ENCODE measurements around the gene GPR139. TPM values are rescaled to one million over a fixed set of nuclear protein-coding genes. Genes with fewer than 3 reads are reported as not detected.

The GPR139 gene
- total RNA-seq, 1 donor from 2014 or later, result not detected

DNA sequence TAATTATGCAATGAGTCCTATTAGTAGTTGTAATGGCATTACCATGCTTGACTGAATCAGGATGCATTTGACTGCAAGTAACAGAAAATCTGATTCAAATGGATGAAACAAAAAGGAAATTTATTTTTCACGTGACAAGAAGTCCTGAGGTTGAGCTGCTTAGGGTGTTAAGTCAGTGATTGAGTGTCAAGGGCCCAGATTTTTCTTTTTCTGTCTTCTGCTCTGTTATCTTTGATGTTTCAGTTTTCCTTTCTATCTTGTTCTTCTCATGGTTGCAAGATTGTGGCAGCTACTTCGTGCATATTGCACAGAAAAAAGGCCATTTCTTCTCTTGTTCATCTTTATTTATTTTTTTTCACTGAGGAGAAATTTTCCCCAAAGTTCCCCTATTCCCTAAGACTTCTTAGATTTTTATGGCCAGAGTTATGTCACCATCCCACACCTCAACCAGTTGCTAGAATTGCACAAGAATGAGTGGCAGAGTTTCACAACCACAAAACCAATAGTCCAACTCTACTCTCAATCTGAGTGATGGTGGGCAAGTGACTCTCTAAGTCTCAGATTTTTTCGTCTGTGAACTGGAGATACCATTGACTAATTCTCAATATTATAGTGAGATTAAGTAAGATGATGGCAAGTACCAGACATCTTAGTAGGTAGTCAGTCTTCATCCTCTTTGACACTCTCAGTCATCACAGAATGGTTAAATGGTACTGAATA lies 15.7 kb upstream of the GPR139 start:
- H3K4me3 ChIP-seq, result no peak overlapping the region
- no peaks in the 10 kb centered on the region for H3K36me3 ChIP-seq
- DNase-seq (ENCODE audit: extremely low spot score in 2 of 2), result no peak
- no peaks in the 10 kb centered on the region for H3K27me3 ChIP-seq
- intact Hi-C loops (cut with DNase I), result no loop called here
- TF ChIP-seq POLR2A (IDR thresholded peaks at IDR 0.05), result no peak
- TF ChIP-seq, protein P1, sequence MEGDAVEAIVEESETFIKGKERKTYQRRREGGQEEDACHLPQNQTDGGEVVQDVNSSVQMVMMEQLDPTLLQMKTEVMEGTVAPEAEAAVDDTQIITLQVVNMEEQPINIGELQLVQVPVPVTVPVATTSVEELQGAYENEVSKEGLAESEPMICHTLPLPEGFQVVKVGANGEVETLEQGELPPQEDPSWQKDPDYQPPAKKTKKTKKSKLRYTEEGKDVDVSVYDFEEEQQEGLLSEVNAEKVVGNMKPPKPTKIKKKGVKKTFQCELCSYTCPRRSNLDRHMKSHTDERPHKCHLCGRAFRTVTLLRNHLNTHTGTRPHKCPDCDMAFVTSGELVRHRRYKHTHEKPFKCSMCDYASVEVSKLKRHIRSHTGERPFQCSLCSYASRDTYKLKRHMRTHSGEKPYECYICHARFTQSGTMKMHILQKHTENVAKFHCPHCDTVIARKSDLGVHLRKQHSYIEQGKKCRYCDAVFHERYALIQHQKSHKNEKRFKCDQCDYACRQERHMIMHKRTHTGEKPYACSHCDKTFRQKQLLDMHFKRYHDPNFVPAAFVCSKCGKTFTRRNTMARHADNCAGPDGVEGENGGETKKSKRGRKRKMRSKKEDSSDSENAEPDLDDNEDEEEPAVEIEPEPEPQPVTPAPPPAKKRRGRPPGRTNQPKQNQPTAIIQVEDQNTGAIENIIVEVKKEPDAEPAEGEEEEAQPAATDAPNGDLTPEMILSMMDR (IDR thresholded peaks at IDR 0.05), result no peak
- no peak for TF ChIP-seq POLR2AphosphoS5 (IDR thresholded peaks at IDR 0.05; ENCODE audit: insufficient read depth in 1 of 2, low read depth in 1 of 2)
- H3K27ac ChIP-seq, result no peak overlapping the region
- no peaks in the 10 kb centered on the region for H3K4me1 ChIP-seq
- no peaks in the 10 kb centered on the region for H3K9me3 ChIP-seq

DNA sequence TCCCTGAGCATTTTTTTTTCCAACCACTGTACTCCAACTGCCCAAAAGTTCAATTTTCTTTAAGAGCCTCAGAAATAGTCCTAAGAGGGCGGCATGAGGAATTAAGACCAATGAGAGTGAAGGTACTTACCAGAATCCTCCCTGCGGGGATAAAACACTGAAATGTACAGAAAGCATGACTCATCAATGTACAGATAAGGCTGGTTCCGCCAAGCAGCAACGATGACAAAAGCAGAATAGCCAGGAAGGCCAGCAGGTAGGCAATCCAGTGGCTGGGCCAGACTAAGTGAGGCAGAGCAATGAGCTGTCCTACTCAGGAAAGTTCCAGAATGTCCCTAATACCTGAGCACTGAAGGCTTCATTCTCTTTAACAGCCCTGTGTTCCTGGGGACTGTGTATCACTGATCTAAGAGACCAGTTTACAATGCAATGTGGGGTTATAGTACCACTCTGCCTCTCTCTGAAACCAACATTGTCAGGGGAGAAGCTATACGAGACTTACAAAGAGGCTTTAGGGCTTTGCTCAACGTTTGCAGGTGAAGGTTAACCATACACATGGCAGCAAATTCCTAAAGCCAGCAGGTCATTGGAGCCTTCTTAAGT lies 11.0 kb upstream of the GPR139 start:
- Histone ChIP-seq H3K4me3 (no peak overlapping the region), H3K9me3 (no peaks in the 10 kb centered on the region), H3K27ac (no peak overlapping the region), H3K4me1 (no peaks in the 10 kb centered on the region), H3K36me3 (no peaks in the 10 kb centered on the region), H3K27me3 (no peaks in the 10 kb centered on the region)
- intact Hi-C loops (cut with DNase I), result no loop called here
- no peak for TF ChIP-seq POLR2A (IDR thresholded peaks at IDR 0.05)
- TF ChIP-seq POLR2AphosphoS5 (IDR thresholded peaks at IDR 0.05; ENCODE audit: insufficient read depth in 1 of 2, low read depth in 1 of 2), result no peak
- TF ChIP-seq, protein P1 (IDR thresholded peaks at IDR 0.05), result no peak
- DNase-seq (ENCODE audit: extremely low spot score in 2 of 2), result no peak

DNA sequence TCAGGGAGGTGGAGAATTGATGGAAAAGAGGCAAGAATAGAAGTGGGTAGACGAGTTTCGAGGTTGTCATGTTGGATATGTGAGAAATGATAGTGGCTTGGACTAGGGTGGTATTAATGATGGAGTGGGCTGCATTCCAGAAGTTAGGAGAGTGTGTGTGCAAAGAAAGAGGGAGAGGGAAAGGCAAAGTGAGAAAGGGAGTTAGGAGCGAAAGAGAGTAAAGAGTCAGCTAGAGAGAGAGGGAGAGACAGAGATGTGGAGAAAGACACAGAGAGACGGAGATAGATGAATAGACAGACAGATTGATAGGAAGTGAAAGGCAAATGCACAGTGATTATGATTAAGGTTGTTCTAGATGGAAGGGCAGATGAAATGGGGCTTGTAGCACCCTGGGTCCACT lies 5.4 kb upstream of the GPR139 start:
- DNase-seq (ENCODE audit: extremely low spot score in 2 of 2), result no peak
- no peak overlapping the region for H3K4me3 ChIP-seq
- no peak for TF ChIP-seq POLR2AphosphoS5 (IDR thresholded peaks at IDR 0.05; ENCODE audit: insufficient read depth in 1 of 2, low read depth in 1 of 2)
- TF ChIP-seq, protein P1 (IDR thresholded peaks at IDR 0.05), result no peak
- no peak for TF ChIP-seq POLR2A (IDR thresholded peaks at IDR 0.05)
- H3K4me1 ChIP-seq, result no peaks in the 10 kb centered on the region
- intact Hi-C loops (cut with DNase I), result no loop called here
- H3K36me3 ChIP-seq, result no peaks in the 10 kb centered on the region
- no peaks in the 10 kb centered on the region for H3K27me3 ChIP-seq
- H3K27ac ChIP-seq, result no peak overlapping the region
- H3K9me3 ChIP-seq, result no peaks in the 10 kb centered on the region

DNA sequence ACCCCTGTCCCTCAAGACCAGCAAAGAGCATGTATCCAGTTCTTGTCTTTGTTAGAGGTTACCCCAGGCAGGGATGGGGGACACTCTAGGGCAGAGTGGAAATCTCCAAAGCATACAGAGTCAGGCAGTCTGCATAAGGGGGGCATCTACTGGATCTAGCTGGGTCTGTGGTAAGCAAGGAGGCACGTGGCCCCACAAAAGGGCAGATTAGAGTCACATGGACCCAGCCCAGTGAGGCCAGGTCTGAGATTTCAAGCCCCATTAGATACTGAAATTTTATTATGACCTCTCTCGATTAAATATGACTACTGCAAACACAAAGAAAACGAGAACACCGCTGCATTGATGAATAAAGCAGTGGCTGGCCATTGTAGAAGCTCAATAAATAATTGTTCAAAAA lies 1.6 kb upstream of the GPR139 start:
- peaks cover 6% of the 10 kb centered on the region for H3K27me3 ChIP-seq
- intact Hi-C loops (cut with DNase I), result no loop called here

More for the DNA sequence above, 1.6 kb upstream of the GPR139 start:
- no peaks in the 10 kb centered on the region for H3K4me1 ChIP-seq
- H3K9me3 ChIP-seq, result no peaks in the 10 kb centered on the region
- TF ChIP-seq POLR2A (IDR thresholded peaks at IDR 0.05), result no peak
- TF ChIP-seq, protein P1 (IDR thresholded peaks at IDR 0.05), result no peak
- no peak for TF ChIP-seq POLR2AphosphoS5 (IDR thresholded peaks at IDR 0.05; ENCODE audit: insufficient read depth in 1 of 2, low read depth in 1 of 2)
- no peaks in the 10 kb centered on the region for H3K36me3 ChIP-seq
- H3K4me3 ChIP-seq, result no peak overlapping the region
- DNase-seq (ENCODE audit: extremely low spot score in 2 of 2), result no peak
- H3K27ac ChIP-seq, result no peak overlapping the region
